Measurements from ENCODE around the gene QRICH2. TPM values are rescaled to one million over a fixed set of nuclear protein-coding genes. Genes with fewer than 3 reads are reported as not detected.

Gene QRICH2
- total and polyA plus RNA-seq, 7 donors: 0.69 to 5.0 (median 2.5) TPM

DNA sequence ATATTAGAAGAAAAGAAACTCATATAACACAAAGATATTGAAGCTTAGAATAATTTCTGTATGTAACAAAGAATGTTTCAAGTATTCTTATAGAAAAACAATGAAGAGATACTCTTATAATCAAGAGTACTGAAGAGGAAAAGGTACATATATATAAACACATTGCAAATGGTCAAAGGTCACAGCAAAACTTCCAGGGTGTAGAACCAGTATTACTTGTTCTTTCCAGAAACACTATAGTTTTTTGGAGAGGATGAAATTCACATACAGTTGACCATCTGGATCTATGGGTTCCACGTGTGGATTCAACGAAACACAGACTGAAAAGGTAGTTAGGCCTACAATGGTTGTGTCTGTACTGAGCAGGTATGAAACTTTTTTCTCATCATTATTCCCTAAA lies 23.0 kb upstream of the QRICH2 start:
- Histone ChIP-seq H3K4me1 (no peaks in the 10 kb centered on the region), H3K27ac (no peak overlapping the region), H3K9me3 (no peaks in the 10 kb centered on the region), H3K36me3 (peaks cover 0 to 60% (median 17%) of the 10 kb centered on the region in 4 donors), H3K4me3 (no peak overlapping the region), H3K27me3 (no peaks in the 10 kb centered on the region)
- intact Hi-C loops (cut with DNase I): no loop called here
- no peak for DNase-seq
- WGBS, 2 donors: 20 to 72% methylated on average over 2 of the region's 2 CpGs
- no peak for TF ChIP-seq POLR2AphosphoS5 (IDR thresholded peaks at IDR 0.05)
- TF ChIP-seq EP300 (IDR thresholded peaks at IDR 0.05): no peak
- TF ChIP-seq POLR2A (IDR thresholded peaks at IDR 0.05): no peak

DNA sequence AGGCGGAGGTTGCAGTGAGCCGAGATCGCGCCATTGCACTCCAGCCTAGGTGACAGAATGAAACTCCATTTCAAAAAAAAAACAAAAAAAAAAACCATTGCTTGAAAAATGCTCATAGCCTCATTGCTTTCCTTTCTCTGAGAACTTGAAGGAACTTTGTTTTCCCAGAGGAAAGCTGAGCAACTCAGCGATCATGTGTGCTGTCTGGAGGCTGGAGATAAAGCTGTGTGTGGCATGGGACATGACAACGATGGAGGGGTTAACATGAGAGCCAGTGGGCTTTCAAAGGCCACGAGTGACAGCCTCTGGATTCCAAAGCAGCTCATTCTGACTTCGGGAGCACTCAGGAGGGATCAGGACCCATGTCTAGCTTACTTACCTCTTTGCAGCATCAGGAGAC lies 21.6 kb upstream of the QRICH2 start:
- Histone ChIP-seq H3K36me3 (peaks cover 0 to 65% (median 17%) of the 10 kb centered on the region in 4 donors), H3K27ac (no peak overlapping the region), H3K4me3 (no peak overlapping the region), H3K9me3 (no peaks in the 10 kb centered on the region), H3K27me3 (no peaks in the 10 kb centered on the region), H3K4me1 (no peaks in the 10 kb centered on the region)
- peak; percentile 21 for DNase-seq
- TF ChIP-seq, protein P1, sequence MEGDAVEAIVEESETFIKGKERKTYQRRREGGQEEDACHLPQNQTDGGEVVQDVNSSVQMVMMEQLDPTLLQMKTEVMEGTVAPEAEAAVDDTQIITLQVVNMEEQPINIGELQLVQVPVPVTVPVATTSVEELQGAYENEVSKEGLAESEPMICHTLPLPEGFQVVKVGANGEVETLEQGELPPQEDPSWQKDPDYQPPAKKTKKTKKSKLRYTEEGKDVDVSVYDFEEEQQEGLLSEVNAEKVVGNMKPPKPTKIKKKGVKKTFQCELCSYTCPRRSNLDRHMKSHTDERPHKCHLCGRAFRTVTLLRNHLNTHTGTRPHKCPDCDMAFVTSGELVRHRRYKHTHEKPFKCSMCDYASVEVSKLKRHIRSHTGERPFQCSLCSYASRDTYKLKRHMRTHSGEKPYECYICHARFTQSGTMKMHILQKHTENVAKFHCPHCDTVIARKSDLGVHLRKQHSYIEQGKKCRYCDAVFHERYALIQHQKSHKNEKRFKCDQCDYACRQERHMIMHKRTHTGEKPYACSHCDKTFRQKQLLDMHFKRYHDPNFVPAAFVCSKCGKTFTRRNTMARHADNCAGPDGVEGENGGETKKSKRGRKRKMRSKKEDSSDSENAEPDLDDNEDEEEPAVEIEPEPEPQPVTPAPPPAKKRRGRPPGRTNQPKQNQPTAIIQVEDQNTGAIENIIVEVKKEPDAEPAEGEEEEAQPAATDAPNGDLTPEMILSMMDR (IDR thresholded peaks at IDR 0.05): no peak
- TF ChIP-seq POLR2AphosphoS5 (IDR thresholded peaks at IDR 0.05): no peak
- WGBS, 2 donors: 93 to 96% methylated on average over 8 of the region's 8 CpGs
- intact Hi-C loops (cut with DNase I): no loop called here

DNA sequence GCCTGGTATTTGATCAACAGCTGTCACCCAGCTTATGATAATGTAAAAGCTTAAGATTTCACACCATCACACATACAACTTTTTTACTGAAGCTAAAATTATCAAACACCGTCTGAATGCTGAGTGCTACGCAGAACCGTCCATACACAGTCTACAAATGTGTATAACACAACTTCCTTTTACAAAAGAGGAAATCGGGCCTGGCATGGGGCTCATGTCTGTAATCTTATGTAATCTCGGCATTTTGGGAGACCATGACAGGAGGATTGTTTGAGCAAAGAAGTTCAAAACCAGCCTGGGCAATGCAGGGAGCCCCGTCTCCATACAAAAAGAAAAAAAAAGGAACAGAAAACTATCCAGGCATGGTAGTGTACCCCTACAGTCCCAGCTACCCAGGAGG lies 19.6 kb upstream of the QRICH2 start:
- Histone ChIP-seq H3K9me3 (no peaks in the 10 kb centered on the region), H3K4me1 (no peaks in the 10 kb centered on the region), H3K4me3 (no peak overlapping the region), H3K27ac (no peak overlapping the region), H3K27me3 (no peaks in the 10 kb centered on the region), H3K36me3 (peaks cover 0 to 83% (median 18%) of the 10 kb centered on the region in 4 donors)
- 84 to 90% methylated on average over 6 of the region's 6 CpGs for WGBS, 2 donors
- TF ChIP-seq, protein P1 (IDR thresholded peaks at IDR 0.05): no peak
- TF ChIP-seq POLR2AphosphoS5 (IDR thresholded peaks at IDR 0.05) (no peak), POLR2A (IDR thresholded peaks at IDR 0.05) (no peak), EP300 (IDR thresholded peaks at IDR 0.05) (no peak)
- intact Hi-C loops (cut with DNase I): no loop called here
- DNase-seq: no peak

DNA sequence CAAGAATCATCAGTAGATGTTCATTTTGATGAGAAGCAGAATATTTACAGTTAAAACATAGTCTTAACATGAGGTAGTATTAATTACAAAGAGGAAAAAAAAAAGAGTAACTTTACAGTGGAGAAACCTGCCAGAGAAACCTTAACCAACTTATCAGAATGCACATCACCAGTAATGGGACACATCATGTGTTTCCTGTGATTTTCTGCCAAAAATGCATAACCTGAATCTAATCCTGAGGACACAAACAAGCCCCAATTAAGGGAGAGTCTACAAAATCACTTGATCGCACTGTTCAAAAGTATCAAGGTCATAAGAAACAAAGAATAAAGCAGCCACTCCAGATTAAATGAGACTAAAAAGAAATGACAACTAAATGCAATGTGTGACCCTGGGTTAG lies 18.2 kb upstream of the QRICH2 start:
- no peaks in the 10 kb centered on the region for H3K4me1 ChIP-seq

DNA sequence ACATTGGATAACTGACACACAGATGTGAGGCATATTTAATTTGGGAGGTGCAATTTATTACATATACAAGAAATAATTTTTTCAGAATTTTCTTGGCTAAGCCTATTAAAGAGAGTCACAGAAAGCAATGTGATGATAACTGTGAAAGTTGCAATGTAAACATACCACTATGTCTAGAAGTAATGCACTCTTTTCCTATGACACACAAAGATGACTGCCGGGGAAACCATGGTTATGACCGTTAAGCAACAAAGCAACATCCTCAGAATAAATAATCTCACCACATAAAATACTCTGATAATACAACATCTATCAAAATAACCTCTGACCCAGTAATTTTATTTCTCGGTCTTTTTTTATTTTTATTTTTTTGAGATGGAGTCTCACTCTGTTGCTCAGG lies 10.5 kb upstream of the QRICH2 start:
- Histone ChIP-seq H3K27ac (no peak overlapping the region), H3K36me3 (peaks cover 0 to 41% (median 11%) of the 10 kb centered on the region in 4 donors), H3K27me3 (no peaks in the 10 kb centered on the region), H3K4me1 (no peaks in the 10 kb centered on the region), H3K9me3 (no peaks in the 10 kb centered on the region), H3K4me3 (no peak overlapping the region)
- 88 to 97% methylated on average over 3 of the region's 3 CpGs for WGBS, 2 donors
- DNase-seq: no peak
- intact Hi-C loops (cut with DNase I): no loop called here
- TF ChIP-seq EP300 (IDR thresholded peaks at IDR 0.05): no peak
- no peak for TF ChIP-seq POLR2AphosphoS5 (IDR thresholded peaks at IDR 0.05)
- TF ChIP-seq POLR2A (IDR thresholded peaks at IDR 0.05): no peak
- TF ChIP-seq, protein P1 (IDR thresholded peaks at IDR 0.05): no peak

More for the DNA sequence above, 18.2 kb upstream of the QRICH2 start:
- peaks cover 0 to 78% (median 23%) of the 10 kb centered on the region in 4 donors for H3K36me3 ChIP-seq
- intact Hi-C loops (cut with DNase I): no loop called here
- 88 to 97% methylated on average over 1 of the region's 1 CpG for WGBS, 2 donors
- H3K9me3 ChIP-seq: no peaks in the 10 kb centered on the region
- no peaks in the 10 kb centered on the region for H3K27me3 ChIP-seq
- no peak overlapping the region for H3K4me3 ChIP-seq
- no peak for DNase-seq
- no peak for TF ChIP-seq POLR2A (IDR thresholded peaks at IDR 0.05)
- TF ChIP-seq EP300 (IDR thresholded peaks at IDR 0.05): no peak
- no peak for TF ChIP-seq POLR2AphosphoS5 (IDR thresholded peaks at IDR 0.05)
- TF ChIP-seq, protein P1 (IDR thresholded peaks at IDR 0.05): no peak
- H3K27ac ChIP-seq: no peak overlapping the region
